Smooth muscle cell of the coronary artery (primary cell): ENCODE results near the gene PFKFB2. TPM values are rescaled to one million over a fixed set of nuclear protein-coding genes. Genes with fewer than 3 reads are reported as not detected.

ENCODE experiments used
- total RNA-seq: library from RNA; depleted of rRNA; stranded (reverse); fragments of >200 nt; gene quantifications from 2 replicates; pipeline ENCODE4 v1.2.3, GENCODE V29; 2014; ENCODE audit warnings: low replicate concordance

The PFKFB2 gene
- total RNA-seq = 5.6 and 5.7 TPM in 2 replicates

GRCh38 chr1:207052911-207053769 is at the start of gene PFKFB2:
Gene PFKFB2 (plus strand): TSS chr1:207053275. CDS start chr1:207054718, 1,443 bp downstream.

GRCh38 chr1:207032528-207033017 is 20.5 kb upstream of the PFKFB2 start, which contains the start of gene C1orf116:
Gene C1orf116 (minus strand): TSS chr1:207032756. CDS start chr1:207027598, 5,158 bp downstream.

GRCh38 chr1:207051191-207051943 is 1.7 kb upstream of the PFKFB2 start, which contains the start of gene YOD1:
Gene YOD1 (minus strand): TSS chr1:207051208. CDS start chr1:207051030, 178 bp downstream.

DNA sequence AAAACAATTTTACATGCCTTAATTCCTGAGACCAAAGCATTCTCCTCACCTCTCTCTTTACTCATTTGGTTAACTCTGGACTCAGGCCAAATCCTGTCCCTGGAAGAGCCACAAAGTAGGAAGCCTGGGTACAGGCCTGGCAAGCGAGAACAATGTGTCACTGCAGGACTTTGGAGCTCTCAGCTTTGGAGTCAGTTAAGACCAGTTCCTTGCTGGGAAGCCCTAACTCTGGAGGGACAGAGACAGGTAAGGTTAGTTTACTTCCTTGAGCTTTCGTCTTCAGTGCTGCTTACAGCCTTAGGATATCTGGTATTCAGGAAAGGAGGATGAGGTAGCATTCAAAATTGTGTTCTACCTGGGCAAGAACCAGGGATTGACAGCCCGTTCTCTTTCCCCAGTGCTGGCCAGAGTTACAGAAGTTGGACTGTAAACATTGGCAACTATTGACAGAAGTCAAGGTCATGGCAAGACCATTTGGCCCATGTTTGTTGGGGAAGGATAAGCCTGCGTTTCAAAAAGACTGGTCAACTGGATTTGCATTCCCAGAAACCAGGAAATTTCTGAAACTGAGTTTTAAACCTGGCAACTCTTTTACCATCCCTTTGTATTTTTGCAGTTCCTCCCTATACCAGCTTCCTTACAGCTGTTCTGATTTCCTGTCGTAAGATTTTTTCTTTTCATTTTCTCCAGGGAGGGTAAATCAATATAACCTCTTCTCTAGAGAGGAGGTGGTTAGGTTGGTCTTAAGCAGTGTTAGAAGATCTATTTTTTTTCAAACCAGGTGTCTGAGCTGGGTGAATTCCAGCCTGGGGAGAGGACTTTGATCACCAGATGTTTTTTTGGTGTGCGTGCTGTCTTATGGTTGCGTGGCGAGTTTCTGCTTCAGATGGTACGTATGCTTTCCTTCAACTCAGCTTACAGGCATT is 35.9 kb downstream of the PFKFB2 start, which contains the start of gene C4BPB:
Gene C4BPB (plus strand): TSS at position 160 of the 926 bp plus-strand sequence. CDS start 672 bp downstream, at position 832.

DNA sequence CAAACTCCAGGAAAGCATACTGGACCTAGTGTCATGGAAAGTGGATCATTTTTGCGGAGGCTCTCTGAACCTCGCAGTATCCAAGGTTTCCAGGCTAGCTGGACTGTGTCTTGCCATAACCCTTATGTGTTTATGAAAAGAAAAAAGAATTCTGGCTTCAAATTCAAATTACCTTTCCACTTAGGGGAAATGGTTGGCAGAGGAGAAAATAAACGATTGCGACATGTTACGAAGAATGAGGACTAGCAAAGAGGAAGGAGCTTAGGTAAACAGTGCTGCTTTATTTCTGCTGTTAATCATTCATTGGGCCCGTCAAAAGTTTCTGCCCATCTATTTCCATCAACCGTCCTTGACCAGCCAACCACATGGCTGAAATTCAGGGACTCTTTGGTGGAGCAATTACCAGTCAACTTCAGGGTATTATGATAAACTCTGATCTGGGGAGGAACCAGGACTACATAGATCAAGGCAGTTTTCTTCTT is 50.9 kb downstream of the PFKFB2 start, which contains the start of gene C4BPA:
Gene C4BPA (plus strand): TSS at position 342 of the 482 bp plus-strand sequence. CDS start 8,793 bp downstream, outside the sequence.

Other genes with a start within 250 kb of the PFKFB2 start
- not detected in 2 replicates for gene IL20, start 187.7 kb upstream of the PFKFB2 start, total RNA-seq
- gene IL24, start 155.8 kb upstream of the PFKFB2 start, total RNA-seq = not detected in 2 replicates
- not detected in 2 replicates for gene FCMR, start 131.3 kb upstream of the PFKFB2 start, total RNA-seq
- gene PIGR, start 106.8 kb upstream of the PFKFB2 start, total RNA-seq = not detected in 2 replicates
- gene FCAMR, start 82.8 kb upstream of the PFKFB2 start, total RNA-seq = not detected in 2 replicates
- gene C1orf116, start 20.5 kb upstream of the PFKFB2 start, total RNA-seq = not detected in 2 replicates
- 3.4 and 5.9 TPM in 2 replicates for gene YOD1, start 2.1 kb upstream of the PFKFB2 start, total RNA-seq
- not detected in 2 replicates for gene C4BPB, start 35.6 kb downstream of the PFKFB2 start, total RNA-seq
- not detected in 2 replicates for gene C4BPA, start 51.0 kb downstream of the PFKFB2 start, total RNA-seq